ENCODE measurements around the gene ATP2B1.

Gene ATP2B1

DNA sequence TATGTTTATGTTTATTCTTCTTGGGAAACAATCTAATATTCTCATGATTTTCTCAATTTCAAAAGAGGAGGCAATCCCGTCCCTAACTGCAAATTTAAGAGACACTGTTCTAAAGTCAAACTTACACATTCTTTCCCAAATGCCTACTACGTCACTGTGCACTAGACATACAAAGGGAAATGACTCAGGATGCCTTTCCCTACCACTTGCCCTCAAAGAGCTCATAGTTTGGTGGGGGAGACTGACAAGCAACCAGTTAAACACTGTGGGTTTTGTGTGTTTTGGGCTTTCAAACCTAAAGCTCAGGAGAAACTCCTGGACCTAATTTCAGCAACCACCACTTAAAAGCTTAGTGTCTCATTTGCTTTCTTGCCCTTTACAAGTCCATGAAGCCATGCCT, 58.4 kb downstream of the ATP2B1 start:
- DNase-seq, result no peak

DNA sequence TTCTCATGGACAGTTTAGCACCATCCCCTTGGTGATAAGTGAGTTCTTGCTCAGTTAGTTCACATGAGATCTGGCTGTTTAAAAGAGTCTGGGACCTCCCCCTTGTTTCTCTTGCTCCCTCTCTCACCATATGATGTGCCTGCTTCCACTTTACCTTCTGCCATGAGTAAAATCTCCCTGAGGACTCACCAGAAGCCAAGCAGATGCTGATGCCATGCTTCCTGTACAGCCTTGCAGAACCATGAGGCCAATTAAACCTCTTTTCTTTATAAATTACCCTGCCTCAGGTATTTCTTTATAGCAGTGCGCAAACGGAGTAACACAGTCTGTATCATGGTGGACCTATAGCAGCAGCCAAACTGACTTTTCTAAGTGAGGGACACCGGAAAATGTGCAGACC, 58.8 kb downstream of the ATP2B1 start:
- DNase-seq, result no peak

DNA sequence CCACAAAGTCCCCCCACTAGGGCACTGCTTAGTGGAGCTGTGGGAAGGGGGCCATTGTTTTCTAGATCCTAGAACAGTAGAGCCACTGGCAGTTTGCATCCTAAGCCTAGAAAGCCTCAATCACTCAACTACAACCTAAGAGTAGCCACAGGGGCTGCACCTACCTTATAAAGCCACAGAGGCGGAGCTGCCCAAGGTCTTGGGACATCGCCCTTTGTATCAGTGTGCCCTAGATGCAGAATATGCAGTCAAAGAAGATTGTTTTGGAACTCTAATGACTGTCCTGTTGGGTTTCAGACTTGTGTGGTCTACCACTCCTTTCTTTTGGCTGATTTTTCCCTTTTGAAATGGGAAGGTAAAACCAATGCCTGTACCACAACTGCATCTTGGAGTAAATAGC, 59.5 kb downstream of the ATP2B1 start:
- DNase-seq, result no peak

DNA sequence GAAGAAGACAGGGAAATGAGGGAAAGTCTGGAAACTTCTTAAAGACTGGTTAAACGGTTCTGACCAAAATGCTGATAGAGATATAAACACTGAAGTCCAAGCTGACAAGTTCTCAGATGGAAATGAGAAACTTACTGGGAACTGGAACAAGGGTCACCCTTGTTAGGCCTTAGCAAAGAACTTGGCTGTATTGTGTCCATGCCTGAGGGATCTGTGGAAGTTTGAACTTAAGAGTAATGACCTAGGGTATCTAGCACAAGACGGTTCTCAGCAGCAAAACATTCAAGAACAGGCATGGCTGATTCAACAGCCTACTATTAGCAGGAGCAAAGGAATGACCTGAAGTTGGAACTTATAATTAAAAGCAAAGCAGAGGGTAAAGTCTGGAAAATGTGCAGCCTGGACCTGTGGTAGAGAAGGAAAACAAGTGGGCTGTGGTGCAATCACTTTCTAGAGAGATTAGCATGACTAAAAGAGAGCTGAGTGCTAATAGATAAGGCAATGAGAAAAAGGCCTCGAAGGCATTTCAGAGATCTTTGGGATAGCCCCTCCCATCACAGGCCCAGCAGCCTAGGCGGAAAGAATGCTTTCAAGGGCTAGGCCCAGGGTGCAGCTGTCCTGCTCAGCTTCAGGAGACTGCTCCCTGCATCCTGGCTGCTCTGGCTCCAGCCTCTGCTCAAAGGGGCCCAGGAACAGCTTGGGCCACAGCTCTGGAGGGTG, 60.3 kb downstream of the ATP2B1 start:
- no peak for DNase-seq

DNA sequence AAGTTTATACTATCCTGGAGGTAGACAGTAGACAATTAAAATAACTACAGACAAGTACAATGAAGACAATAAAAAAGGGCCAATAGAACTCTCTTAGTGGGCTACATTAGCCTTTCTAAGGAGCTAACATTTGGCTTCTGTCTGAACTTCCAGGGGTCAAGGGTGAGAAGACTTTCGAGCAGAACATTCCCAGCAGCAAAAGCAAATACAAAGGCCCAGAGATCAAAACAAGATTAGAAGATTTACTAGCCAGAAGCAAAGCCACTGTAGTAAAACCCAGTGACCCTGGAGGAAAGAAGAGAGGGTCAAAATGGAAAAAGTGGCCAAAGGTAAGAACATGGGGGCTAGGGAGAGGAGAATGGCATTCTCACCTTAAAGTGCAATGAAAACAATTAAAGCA, 63.2 kb downstream of the ATP2B1 start:
- no peak for DNase-seq

DNA sequence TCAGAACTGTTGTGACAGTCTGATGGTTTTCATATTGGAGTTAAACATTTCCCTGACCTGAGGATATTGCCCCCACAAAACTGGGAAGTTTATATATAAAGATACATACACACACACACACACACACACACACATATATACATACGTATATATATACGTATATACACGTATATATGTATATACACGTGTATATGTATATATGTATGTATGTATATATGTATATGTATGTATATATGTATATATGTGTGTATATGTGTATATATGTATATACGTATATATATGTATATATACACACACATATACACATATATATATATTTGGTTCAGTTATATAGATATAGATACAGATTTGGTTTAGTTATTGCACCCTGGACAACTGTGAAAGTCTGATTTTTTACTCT, 65.7 kb downstream of the ATP2B1 start:
- no peak for DNase-seq

DNA sequence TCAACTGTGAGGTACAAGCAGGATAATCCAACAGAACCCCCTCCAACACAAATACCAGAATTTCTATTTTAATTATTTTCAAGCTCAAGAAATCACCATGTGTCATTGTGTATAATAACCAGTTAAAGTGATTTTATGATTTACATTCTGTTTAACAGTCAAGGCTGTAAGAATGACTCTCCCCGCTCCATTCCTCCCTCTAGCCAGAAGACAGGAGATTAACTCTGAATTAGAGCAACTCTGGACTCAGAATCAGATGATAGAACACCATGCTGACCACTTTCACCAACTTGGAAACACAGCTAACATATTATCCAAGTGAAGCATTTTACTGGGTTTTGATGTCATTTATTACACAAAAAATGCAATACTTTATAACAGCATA, 71.9 kb downstream of the ATP2B1 start:
- DNase-seq, result peak; percentile 8

DNA sequence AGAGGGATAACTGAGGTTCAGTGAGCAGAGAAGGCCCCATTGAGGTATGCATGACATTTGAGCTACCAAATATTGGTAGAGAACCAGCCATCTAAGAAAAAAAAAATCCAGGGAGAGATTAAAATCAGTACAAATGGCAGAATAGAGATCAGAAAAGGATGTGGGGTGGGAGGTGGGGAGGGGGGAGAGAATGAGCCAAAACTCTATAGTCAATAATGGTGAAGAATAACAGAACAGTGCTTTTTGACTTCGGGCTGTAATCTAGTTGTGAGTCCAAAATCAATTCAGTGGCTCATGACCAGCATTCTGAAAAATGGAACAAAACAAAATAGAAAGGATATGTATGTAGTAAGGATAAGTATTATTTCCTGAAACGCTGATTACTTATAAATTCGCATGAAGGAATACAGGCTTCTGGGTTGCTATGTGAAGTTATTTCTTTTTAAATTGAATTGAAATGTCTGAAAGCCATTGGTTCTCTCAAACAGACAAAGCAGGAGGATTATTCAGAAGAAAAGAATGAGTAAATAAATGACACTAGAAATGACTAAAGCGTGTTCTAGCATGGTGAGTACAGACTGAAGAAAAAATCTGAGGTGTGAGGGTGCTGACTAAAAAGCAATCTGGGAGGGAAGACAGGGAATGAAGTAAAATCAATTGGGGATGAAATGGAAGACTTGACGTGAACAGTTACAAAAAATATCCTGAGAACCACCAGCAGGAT, 72.4 kb downstream of the ATP2B1 start:
- DNase-seq, result peak; percentile 43

DNA sequence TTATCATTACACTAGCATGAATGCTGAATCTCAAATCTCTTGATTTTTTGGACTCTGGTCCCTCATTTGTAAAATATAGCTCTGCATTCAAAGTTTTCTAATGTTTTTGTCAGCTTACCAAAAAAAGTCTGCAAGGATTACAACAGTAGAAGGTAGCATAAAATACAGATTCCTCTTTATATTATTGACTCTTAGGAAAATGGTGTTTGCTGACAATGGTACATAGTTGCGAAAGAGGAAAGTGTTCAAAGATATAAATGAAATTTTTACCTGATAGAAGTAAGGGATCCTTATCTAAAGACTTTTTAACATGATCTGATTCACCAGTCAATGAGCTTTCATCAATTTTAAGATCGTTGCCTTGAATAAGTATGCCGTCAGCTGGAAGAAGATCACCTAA, 74.1 kb downstream of the ATP2B1 start:
- DNase-seq, result no peak

DNA sequence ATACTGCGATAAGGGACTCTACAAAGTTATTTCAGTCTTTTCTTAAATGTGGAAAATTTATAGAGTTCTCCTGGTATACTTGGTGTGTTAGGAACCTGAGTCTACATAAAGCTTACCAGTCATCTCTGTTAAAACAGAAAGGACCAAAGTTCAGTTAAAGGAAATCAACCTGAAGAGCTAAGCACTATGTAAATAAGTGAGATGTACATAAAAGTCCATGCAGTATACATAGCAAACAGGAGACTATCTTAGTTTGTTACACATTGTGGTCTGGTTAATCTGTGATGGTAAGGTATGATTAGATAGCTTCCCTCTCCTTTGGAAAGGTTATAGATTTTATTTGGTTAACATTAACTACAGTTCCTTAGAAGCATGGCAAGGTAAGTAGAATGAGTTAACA, 75.9 kb downstream of the ATP2B1 start:
- no peak for DNase-seq

DNA sequence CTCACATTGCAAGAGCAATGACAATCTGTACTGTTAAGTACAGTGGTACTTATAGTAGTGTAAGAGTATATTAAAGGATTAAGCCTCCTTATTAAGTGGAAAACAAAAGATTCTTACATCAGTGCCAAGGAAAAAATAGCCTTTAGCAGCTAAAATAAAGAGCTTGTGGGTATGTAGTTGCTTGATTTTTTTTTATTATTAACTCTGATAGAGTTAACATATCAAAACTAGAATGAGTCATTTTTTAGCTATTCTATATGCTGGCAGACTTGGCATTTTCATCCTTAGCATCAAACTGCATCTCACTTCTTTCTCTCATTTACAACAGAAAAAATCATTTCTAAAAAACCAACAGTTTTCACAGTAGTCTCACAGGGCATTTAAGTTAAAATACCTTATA, 86.5 kb downstream of the ATP2B1 start:
- peak; percentile 12 for DNase-seq

DNA sequence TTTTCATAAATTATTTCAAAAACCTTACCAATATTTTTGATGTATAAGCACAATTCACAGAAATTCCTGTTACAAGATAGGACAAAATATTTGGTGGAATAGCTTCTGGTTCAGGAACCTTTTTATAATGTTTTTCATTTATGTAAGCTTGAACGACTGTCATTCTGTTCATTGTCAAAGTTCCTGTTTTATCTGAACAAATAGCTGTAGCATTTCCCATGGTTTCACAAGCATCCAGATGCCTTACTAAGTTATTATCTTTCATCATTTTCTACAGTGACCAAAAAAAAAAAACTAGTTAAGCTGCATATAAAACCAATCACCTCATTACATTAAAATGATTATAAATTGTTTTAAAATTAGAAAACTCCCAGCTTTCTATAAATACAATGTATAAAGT, 87.1 kb downstream of the ATP2B1 start:
- DNase-seq, result no peak

DNA sequence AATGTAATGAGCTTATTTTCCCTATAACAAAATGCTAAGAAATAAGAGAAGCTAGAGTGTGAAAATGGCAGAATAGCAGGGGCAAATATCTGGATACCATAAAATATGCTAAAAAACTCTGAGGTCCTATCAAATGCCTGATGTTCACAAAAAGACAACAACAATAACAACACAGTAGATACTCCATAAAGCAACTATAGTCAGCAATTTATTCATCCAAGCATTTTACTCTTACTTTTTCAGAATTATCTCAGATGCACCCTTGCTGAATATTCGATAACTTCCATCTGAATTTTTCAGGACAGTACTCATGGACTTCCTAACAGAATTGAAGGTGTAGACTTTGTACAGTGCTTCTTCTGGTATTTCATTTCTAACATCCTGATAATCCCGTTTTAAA, 88.9 kb downstream of the ATP2B1 start:
- DNase-seq, result no peak

DNA sequence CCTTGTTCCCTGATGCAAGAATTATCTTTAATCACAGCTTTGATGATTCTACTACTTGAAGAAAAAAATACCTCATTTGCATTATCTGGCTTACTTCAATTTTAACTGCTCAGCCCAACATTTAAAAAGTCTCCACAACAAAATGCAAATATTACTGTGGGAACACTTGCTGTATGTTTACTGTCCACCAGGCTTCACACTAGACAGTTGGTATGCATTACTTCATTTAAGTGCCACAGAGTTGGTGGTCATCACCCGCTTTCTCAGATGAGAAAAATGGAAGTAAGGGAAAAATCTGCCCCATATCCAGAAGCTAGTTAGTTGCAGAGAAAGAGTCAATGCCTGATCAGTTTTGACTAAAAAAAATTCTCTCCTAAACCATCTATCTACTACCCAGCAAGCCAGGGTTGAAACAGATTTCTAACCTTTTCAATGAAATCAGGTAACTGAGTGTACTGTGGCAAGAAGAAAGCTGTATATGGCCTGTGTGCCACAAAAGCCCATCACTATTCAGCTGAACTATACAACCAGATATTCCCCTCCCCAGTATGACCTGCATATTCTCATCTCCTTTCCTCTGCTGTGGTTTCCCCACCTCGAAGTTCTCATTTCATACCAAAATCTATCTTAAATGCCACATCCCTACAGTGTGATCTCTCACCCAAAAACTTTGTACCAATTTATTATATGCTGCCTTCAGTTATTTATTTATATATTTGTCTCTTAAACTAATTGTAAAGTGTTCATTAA, 90.3 kb downstream of the ATP2B1 start:
- DNase-seq, result no peak

DNA sequence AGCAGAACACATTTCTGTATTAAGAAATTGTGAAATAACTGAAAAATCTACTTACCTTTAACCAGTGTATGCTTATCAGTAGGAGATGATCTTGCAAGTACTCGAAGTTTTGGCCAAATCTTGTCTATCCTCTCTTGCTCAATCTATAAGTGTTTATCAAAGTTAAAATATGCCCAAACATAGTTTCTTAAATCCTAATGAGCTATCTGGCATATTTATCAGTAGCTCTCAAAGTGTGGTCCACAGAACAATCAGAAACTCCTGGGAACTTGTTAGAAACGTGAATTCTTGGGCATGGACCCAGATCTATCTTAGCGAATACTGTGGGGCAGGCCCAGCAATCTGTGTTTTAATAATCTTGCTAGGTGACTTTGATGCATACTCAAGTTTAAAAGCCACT, 98.3 kb downstream of the ATP2B1 start:
- no peak for DNase-seq

DNA sequence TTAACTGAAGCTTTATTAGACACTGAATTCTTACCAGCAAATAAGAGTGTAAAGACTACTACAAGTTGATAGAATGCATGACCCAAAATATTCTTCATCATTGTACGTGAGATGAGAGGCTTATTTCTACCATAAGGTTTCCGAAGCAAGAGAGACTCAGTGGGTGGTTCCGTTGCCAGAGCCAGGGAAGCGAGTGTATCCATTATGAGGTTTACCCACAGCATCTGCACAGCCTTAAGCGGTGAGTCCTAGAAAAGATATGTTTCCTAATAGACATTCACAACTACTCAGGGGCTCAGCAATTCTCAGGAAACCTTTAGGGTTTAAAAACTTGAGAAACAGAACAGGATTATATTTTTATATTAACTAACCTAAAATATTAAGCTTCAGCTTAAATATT, 105.0 kb downstream of the ATP2B1 start:
- no peak for DNase-seq

DNA sequence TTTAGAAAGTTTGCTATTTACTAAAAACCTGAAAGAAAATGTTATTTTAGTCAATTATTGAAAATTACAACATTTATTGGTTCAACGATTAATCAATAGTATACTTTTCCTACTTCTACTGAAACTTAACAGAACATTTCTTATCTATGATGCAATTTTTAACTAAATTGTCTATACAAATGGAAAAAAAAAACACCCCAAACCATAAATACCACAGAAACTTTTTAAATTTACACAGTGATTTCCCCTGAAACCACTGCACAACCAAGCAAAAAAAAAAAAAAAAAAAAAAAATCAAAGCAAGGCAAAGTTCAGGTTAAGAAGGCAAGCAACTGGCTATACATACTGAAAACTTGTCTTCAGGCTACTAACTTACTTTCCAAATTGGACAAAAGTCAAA, 110.9 kb downstream of the ATP2B1 start:
- DNase-seq, result no peak

DNA sequence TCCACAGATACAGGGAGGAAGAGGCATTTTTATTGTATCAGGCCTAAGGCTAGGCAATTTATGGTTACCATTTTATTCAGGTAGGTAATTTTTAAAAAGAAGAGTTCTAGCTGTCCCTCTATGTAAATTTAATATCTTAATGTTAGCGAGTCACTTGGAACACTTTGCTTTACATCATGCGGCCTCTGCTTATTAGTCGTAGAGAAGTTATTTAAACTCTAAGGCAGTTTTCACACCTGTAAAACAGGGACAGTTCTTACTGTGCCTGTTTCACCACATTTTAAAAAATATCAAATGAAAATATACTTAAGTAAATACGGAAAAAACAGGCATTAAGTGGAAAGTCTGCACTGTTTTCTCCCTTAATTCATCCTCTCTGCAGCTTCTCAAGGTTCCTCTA, 111.4 kb downstream of the ATP2B1 start:
- DNase-seq, result no peak

DNA sequence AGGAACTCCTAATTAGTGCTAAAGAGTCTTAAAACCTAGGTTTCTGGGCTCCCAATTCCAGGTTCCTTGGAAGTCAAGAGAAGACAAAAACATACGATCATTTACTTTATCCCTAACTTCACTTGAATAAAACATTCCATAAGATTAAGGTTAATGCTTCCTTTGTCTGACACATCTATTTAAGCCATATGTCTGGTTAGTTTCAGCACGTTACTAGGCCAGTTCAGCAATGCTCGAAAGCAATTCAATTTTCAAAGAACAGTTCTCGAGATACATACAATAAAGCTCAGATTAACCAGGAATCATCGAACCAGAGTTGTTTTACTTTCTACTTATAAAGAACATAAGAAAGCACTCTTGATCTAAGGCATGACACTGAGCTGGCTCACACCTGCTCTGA, 114.8 kb downstream of the ATP2B1 start:
- no peak for DNase-seq

DNA sequence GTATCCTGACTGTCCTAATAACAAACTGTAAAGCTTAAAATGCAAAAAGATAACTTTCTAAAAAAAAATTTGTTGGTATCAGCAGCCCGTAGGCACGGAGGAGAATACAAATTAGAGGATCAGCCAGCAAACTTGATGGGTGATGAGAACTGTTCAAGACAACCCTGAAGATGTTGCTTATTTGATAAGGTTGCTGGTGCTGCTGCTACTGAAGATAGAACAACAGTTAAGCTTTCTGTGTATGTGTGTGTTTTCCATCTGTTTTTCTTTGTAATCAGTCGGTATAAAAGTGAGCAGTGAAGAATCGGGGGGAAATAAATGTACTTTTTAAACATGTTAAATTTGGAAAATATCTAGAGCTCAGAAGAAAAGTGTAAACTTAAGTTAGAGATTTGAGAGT, 115.4 kb downstream of the ATP2B1 start:
- DNase-seq, result no peak

DNA sequence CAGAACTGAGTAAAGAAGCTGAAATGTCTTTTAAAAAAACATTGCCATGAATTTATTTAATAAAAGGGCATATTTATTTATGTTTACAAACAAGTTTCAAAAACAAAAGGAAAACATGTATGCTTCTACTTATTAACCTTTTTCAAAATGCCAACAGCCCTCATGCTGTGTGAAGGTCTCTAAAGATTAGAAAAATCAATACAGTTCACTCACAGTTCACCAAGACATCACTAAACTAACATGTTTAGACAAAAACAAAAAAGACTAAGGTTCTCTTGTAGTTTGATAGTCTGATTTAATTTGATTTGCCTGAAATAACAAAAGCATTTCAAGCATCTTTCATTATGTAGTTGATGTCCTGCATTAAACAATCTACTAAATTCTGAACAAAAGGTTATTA, 118.9 kb downstream of the ATP2B1 start:
- no peak for DNase-seq

DNA sequence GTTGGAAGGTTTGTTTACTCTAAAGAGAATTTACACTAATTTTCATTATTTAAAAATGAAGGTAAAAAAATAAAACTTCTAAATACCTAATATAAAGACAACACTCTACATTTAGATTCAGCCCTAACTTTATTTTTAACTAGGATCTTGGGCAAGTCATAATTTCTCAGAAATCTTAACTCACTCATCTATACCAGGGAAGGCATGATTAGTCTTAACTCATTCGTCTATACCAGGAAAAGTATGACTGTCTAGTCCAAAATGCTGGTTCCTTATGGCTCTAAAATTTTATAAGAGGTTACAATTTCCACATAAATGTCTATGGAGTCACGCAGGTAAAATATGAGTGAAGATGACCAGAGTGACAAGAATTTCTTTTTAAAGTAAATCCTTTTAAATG, 130.1 kb downstream of the ATP2B1 start:
- DNase-seq, result no peak

DNA sequence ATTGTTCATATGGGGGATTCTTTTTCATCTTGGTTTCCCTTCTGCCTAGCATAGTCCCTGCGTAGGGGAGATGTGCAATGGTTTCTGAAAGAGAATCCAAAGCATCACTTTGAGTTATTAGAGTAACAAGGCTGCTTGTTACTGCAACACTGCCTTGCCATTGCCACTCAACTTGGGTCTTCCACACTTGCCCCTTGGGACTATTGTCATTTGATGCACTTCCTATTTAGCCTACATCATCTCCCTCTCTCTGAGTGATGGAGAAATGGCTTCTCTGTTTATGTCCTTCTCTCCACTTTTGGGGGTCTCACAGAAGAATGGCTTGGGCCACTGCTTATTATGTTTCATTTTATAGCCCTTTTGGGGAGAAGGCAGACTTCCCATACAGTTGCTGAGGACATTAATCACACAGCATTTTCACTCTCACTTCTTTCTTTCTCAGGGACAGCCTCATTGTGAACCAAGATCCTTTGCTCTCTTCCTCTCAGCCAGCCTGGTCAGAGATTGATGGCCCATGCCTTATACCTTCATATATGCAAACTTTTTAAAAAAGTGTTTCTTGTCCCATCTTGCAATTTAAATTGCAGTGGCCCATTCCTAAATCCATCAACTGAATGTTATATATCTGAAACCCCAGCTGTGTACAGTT, 131.9 kb downstream of the ATP2B1 start:
- no peak for DNase-seq

DNA sequence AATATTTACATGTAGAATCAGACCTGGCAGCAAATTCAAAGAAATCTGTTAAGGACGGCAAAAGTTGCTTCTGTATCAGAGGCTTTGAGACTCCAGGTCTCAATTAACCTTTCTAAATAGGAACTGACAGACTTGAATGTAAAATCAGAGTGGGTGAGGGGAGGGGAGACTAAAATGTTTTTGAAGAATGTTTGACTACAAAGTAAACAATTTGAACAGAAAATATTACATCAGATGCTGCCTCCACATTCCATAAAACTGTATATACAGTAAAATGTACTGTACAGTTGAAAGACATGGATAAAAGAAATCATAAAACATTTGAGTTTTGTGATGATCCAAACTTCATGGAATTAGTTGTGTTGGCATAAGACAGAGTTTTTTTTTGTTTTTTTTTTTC, 133.3 kb downstream of the ATP2B1 start:
- DNase-seq, result peak; percentile 49

Data from fibroblast of skin of right biceps (primary cell).